NB4 (cell line): ENCODE data around the gene PNLIPRP2.

Experiments used
- CTCF ChIP-seq: IDR thresholded peaks from one replicate; pipeline ENCODE4 v1.5.1; 2012; ENCODE audit warnings: low read depth, low read length
- MAX ChIP-seq: IDR thresholded peaks from 2 replicates; pipeline ENCODE4 v1.6.1; 2011; ENCODE audit warnings: low read depth, low read length
- MYC ChIP-seq: IDR thresholded peaks from 2 replicates; pipeline ENCODE4 v1.6.1; 2011; ENCODE audit warnings: low read depth, low read length
- POLR2A ChIP-seq: IDR thresholded peaks from 2 replicates; pipeline ENCODE4 v1.6.1; 2011; ENCODE audit warnings: mild to moderate bottlenecking; ENCODE audit not compliant: insufficient read length; ENCODE audit errors: extremely low read depth

GRCh38 chr10:116602648-116603400, 17.9 kb upstream of the PNLIPRP2 start:
- no peak for TF ChIP-seq CTCF
- TF ChIP-seq MYC: no peak
- TF ChIP-seq POLR2A: no peak
- no peak for TF ChIP-seq MAX
